Spleen (tissue), 11 donors: Measurements from ENCODE around the gene RPL36AL. TPM values are rescaled to one million over a fixed set of nuclear protein-coding genes. Genes with fewer than 3 reads are reported as not detected.
A peak's percentile ranks its signal among the peaks of the same experiment; 100 is the strongest.

Experiments used
- DNase-seq: peaks from one replicate; pipeline ENCODE4 v3.0.0-alpha.2; 2020
- H3K27ac ChIP-seq, 8 donors: fragments of 200-600 bp; sonication (generic) in 7 of 8; 1 replicate in 4 of 8; 2 replicates in 4 of 8; pipeline versions ENCODE4 v1.5.0 to v1.8.0; 2016 to 2021; ENCODE audit warnings: inconsistent platforms in 4 of 8, mild to moderate bottlenecking in 4 of 8, moderate library complexity in 1 of 8
- H3K27me3 ChIP-seq, 7 donors: fragments of 200-600 bp; sonication (generic) in 6 of 7; replicated peaks in 1 of 7; 1 replicate in 4 of 7; 2 replicates in 3 of 7; pipeline versions ENCODE4 v1.5.0 to v1.8.0; 2016 to 2021; ENCODE audit warnings: inconsistent platforms in 3 of 7, mild to moderate bottlenecking in 1 of 7
- H3K36me3 ChIP-seq, 6 donors: fragments of 200-600 bp; sonication (generic) in 5 of 6; 1 replicate in 4 of 6; 2 replicates in 2 of 6; pipeline versions ENCODE4 v1.5.0 to v1.8.0; 2016 to 2021; ENCODE audit warnings: inconsistent platforms in 2 of 6
- H3K4me1 ChIP-seq, 6 donors: fragments of 200-600 bp; sonication (generic) in 5 of 6; 1 replicate in 3 of 6; 2 replicates in 3 of 6; pipeline versions ENCODE4 v1.5.0 to v1.8.0; 2016 to 2021; ENCODE audit warnings: inconsistent platforms in 3 of 6
- H3K4me3 ChIP-seq, 8 donors: fragments of 200-600 bp; sonication (generic) in 7 of 8; 1 replicate in 4 of 8; 2 replicates in 4 of 8; pipeline versions ENCODE4 v1.5.0 to v1.8.0; 2016 to 2021; ENCODE audit warnings: inconsistent platforms in 4 of 8, mild to moderate bottlenecking in 4 of 8, moderate library complexity in 2 of 8
- H3K9me3 ChIP-seq, 8 donors: fragments of 200-600 bp; sonication (generic) in 7 of 8; 1 replicate in 4 of 8; 2 replicates in 4 of 8; pipeline versions ENCODE4 v1.5.0 to v1.8.0; 2016 to 2021; ENCODE audit warnings: inconsistent platforms in 4 of 8
- POLR2A ChIP-seq, 3 donors: fragments of 450-650 bp; IDR thresholded peaks; one replicate each; pipeline ENCODE4 v1.5.1; 2017; ENCODE audit warnings: antibody characterized with exemption in 3 of 3, mild to moderate bottlenecking in 1 of 3
- POLR2AphosphoS5 ChIP-seq, 3 donors: sonication (generic); formaldehyde crosslinking; IDR thresholded peaks; one replicate each; pipeline ENCODE4 v1.5.1; 2017; ENCODE audit warnings: antibody characterized with exemption in 3 of 3
- WGBS, 5 donors: extraction: QIAGEN DNeasy Blood & Tissue Kit in 3 of 5; methylation state at CpG; one replicate each; pipeline versions ENCODE4 v1.1.5 to v1.1.7; 2013 to 2018; 5-methylcytosine and 5-hydroxymethylcytosine counted together
- intact Hi-C: fragments of 100-400 bp; cut with DNase I; formaldehyde crosslinking; loops from one replicate; pipeline ENCODE4 v1.15.0; 2023; ENCODE audit warnings: low total_unique reads
- polyA plus RNA-seq, 3 donors: library from polyadenylated mRNA; stranded (reverse); fragments of 200-250 nt; gene quantifications; one replicate each; pipeline ENCODE4 v1.2.1, GENCODE V29; 2013
- total RNA-seq, 7 donors: library from RNA; depleted of rRNA in 3 of 7; stranded (reverse); fragments of >200 nt in 3 of 7; fragmentation: NEBNext Ultra II Directional in 4 of 7; extraction: Animal tissue kit (Norgen Biotek cat#: 25700) in 4 of 7; gene quantifications; one replicate each; pipeline versions ENCODE4 v1.1.0 to v1.2.1, GENCODE V29; 2016 to 2021
- TF ChIP-seq, protein P1 (sequence below), 11 experiments: fragments of 200-600 bp in 7 of 11; fragments of 450-650 bp in 4 of 11; sonication (generic) in 4 of 11; IDR thresholded peaks in 8 of 11; conservative IDR thresholded peaks in 3 of 11; 1 replicate in 7 of 11; 2 replicates in 4 of 11; pipeline versions ENCODE4 v1.4.0 to v1.8.0; 2016 to 2021; ENCODE audit warnings: antibody characterized with exemption in 11 of 11, inconsistent platforms in 4 of 11, mild to moderate bottlenecking in 1 of 11
- donor health status: healthy with polysubstance abuse.
- donor health status: DM: no; HTN: no; CAD: no; lungs with moderate emphysema.
- donor health status: DM: no; HTN: no; CAD: no.
- donor health status: Bipolar disorder and iron deficiency.
- donor health status: healthy.
- donor health status: DM: no; HTN: no; CAD: no.
- donor health status: DM: yes; HTN: yes; CAD: no.

RPL36AL gene
- total and polyA plus RNA-seq, 10 donors = 122 to 638 (median 216) TPM

DNA sequence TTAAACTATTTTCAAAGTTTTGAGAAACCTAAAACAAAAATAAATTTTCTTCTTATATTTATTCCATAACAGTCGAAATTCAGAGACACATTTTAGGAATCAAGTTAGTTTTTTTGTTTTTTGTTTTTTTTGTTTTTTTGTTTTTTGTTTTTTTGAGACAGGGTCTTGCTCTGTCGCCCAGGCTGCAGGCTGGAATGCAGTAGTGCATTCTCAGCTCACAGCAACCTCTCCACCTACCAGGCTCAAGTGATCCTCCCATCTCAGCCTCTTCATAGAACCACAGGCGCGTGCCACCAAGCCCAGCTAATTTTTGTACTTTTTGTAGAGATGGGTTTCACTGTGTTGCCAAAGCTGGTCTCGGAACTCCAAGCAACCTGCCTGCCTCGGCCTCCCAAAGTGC, 33.1 kb upstream of the RPL36AL start:
- WGBS, 5 donors = 95 to 99% (median 97%) methylated on average over 6 of the region's 6 CpGs
- intact Hi-C loops = no loop called here

DNA sequence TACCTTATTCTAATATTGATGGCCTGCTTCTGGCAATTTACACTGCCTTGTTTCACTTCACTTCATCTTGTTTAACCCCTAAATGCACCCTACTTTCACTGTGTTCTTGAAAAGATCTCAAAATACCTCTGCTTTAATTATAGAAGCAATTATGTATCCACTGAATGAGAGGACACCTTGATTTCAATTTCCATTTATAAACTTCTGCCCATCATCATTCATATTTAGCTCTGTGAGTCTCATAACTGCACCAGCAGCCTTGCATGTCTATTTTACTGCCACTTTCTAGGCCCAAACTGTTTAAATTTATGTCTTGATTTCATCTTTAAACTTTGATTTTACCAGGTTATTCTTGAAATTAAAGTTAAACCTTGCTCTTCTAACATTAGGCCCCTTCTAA, 21.7 kb upstream of the RPL36AL start:
- intact Hi-C loops = no loop called here
- Histone ChIP-seq H3K36me3 (peaks cover 0 to 60% (median 6%) of the 10 kb centered on the region in 6 donors), H3K27me3 (no peaks in the 10 kb centered on the region), H3K9me3 (no peaks in the 10 kb centered on the region), H3K4me3 (no peak overlapping the region), H3K4me1 (peaks cover under 1 to 57% (median 25%) of the 10 kb centered on the region in 6 donors), H3K27ac (peak overlapping the region in 1 of 8 donors; percentile 44)
- TF ChIP-seq, protein P1, sequence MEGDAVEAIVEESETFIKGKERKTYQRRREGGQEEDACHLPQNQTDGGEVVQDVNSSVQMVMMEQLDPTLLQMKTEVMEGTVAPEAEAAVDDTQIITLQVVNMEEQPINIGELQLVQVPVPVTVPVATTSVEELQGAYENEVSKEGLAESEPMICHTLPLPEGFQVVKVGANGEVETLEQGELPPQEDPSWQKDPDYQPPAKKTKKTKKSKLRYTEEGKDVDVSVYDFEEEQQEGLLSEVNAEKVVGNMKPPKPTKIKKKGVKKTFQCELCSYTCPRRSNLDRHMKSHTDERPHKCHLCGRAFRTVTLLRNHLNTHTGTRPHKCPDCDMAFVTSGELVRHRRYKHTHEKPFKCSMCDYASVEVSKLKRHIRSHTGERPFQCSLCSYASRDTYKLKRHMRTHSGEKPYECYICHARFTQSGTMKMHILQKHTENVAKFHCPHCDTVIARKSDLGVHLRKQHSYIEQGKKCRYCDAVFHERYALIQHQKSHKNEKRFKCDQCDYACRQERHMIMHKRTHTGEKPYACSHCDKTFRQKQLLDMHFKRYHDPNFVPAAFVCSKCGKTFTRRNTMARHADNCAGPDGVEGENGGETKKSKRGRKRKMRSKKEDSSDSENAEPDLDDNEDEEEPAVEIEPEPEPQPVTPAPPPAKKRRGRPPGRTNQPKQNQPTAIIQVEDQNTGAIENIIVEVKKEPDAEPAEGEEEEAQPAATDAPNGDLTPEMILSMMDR (IDR thresholded peaks at IDR 0.05 in 8 of 11, conservative IDR thresholded peaks at IDR 0.05 in 3 of 11) = no peak
- TF ChIP-seq POLR2A (IDR thresholded peaks at IDR 0.05) (no peak), POLR2AphosphoS5 (IDR thresholded peaks at IDR 0.05) (no peak)
- DNase-seq = no peak

More for the DNA sequence above, 33.1 kb upstream of the RPL36AL start:
- no peak overlapping the region for H3K27ac ChIP-seq
- TF ChIP-seq POLR2A (IDR thresholded peaks at IDR 0.05) = no peak
- no peak for TF ChIP-seq POLR2AphosphoS5 (IDR thresholded peaks at IDR 0.05)
- TF ChIP-seq, protein P1 (IDR thresholded peaks at IDR 0.05 in 8 of 11, conservative IDR thresholded peaks at IDR 0.05 in 3 of 11) = no peak
- DNase-seq = no peak
- peaks cover 0 to 15% (median 0%) of the 10 kb centered on the region in 6 donors for H3K36me3 ChIP-seq
- H3K27me3 ChIP-seq = no peaks in the 10 kb centered on the region
- H3K4me3 ChIP-seq = no peak overlapping the region
- no peaks in the 10 kb centered on the region for H3K4me1 ChIP-seq
- no peaks in the 10 kb centered on the region for H3K9me3 ChIP-seq

DNA sequence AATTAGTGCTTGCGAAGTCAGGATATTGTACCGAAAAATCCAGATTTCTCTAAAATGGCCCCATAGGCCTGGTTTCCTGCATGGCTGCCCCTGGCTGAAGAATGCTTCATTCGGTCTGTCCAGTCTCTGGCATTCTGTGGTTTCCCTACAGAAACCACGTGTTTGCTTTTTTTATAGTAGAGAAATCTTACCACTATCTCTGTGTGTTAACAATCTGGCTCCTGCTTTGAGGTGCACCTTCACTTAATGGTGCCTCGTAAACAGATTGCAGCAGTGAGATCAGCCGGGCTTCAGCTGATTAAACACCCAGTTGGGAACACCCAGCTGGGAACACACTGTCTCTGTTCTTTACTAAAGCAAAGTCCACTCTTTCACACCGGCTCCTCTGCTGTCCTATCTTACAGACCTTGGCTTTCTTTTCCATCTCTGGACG, 21.3 kb upstream of the RPL36AL start:
- intact Hi-C loops = no loop called here
- Histone ChIP-seq H3K9me3 (no peaks in the 10 kb centered on the region), H3K27ac (peak overlapping the region in 2 of 8 donors; percentile 14 to 44), H3K27me3 (no peaks in the 10 kb centered on the region), H3K4me1 (peaks cover 5 to 61% (median 29%) of the 10 kb centered on the region in 6 donors), H3K4me3 (no peak overlapping the region), H3K36me3 (peaks cover 0 to 60% (median 6%) of the 10 kb centered on the region in 6 donors)
- TF ChIP-seq, protein P1 (IDR thresholded peaks at IDR 0.05 in 8 of 11, conservative IDR thresholded peaks at IDR 0.05 in 3 of 11) = no peak
- no peak for TF ChIP-seq POLR2A (IDR thresholded peaks at IDR 0.05)
- no peak for TF ChIP-seq POLR2AphosphoS5 (IDR thresholded peaks at IDR 0.05)
- DNase-seq = no peak
- 71 to 78% (median 75%) methylated on average over 8 of the region's 8 CpGs for WGBS, 5 donors

DNA sequence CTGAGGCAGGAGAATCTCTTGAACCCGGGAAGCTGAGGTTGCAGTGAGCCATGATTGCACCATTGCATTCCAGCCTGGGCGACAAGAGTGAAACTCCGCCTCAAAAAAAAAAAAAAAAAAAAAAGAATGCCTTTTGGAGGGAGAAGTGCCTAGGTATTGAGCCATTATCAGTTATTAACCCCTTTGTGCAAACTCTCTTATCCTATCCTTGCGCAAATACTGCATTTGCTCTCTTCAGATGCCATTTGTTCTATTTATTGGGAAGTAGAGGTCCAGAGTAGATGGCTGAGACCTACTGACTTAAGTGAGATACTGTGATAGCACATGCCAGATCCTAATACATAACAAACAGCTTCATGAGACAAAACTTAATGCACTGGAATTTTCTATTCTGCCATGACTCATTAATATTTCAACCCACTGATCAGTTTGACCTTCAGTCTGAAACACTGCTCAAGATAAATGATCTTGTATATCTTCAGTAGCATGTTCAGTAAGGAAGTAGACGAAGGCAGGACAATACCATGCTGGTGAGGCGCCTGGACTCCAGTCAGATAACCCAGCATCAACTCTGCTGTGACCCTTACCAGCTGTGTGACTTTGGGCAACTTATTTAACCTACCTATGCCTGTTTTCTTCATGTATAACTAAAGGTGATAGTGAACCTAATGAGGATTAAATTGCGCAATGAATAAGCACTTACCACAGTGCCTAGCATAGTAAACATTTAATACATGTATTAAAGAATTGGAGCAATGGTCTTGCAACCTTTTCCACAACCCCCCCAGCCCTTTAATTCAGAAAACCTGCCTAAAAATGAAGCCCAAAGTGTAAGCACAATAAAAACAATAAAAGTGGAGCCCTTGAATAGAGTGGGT, 20.4 kb upstream of the RPL36AL start:
- H3K9me3 ChIP-seq = no peaks in the 10 kb centered on the region
- intact Hi-C loops = no loop called here
- no peak overlapping the region for H3K4me3 ChIP-seq
- H3K36me3 ChIP-seq = peaks cover 0 to 55% (median 6%) of the 10 kb centered on the region in 6 donors
- peaks cover 15 to 71% (median 39%) of the 10 kb centered on the region in 6 donors for H3K4me1 ChIP-seq
- peak overlapping the region in 2 of 8 donors; percentile 14 to 22 for H3K27ac ChIP-seq
- H3K27me3 ChIP-seq = no peaks in the 10 kb centered on the region
- TF ChIP-seq POLR2AphosphoS5 (IDR thresholded peaks at IDR 0.05) (no peak), POLR2A (IDR thresholded peaks at IDR 0.05) (no peak)
- TF ChIP-seq, protein P1 (IDR thresholded peaks at IDR 0.05 in 8 of 11, conservative IDR thresholded peaks at IDR 0.05 in 3 of 11) = no peak
- no peak for DNase-seq
- WGBS, 5 donors = 89 to 95% (median 91%) methylated on average over 7 of the region's 7 CpGs
